Mesenteric fat pad (tissue), 1 donor: ENCODE data around the gene SELENBP1. TPM values are rescaled to one million over a fixed set of nuclear protein-coding genes. Genes with fewer than 3 reads are reported as not detected.
"Not testable (repeated sequence)": the region's sequence is repeated elsewhere in the genome, so short reads cannot be mapped to it uniquely, and the experiment has no call there.

Experiments
- DNase-seq: peaks from one replicate; pipeline ENCODE4 v3.0.0-alpha.2; 2020; ENCODE audit warnings: low spot score
- total RNA-seq: library from RNA; stranded (reverse); fragmentation: NEBNext Ultra II Directional; extraction: Animal tissue kit (Norgen Biotek cat#: 25700); gene quantifications from one replicate; pipeline ENCODE4 v1.2.1, GENCODE V29; 2021
- donor health status: DM: yes; HTN: yes; CAD: no.

SELENBP1 gene
- total RNA-seq, 1 donor from 2014 or later = 63.0 TPM

- DNase-seq = no peak
Observed at GRCh38 chr1:151384584-151384983, 12.1 kb upstream of the SELENBP1 start.

GRCh38 chr1:151377150-151377884, 4.8 kb upstream of the SELENBP1 start:
- DNase-seq = no peak

GRCh38 chr1:151373196-151373595, 691 bp upstream of the SELENBP1 start:
- no peak for DNase-seq

DNA sequence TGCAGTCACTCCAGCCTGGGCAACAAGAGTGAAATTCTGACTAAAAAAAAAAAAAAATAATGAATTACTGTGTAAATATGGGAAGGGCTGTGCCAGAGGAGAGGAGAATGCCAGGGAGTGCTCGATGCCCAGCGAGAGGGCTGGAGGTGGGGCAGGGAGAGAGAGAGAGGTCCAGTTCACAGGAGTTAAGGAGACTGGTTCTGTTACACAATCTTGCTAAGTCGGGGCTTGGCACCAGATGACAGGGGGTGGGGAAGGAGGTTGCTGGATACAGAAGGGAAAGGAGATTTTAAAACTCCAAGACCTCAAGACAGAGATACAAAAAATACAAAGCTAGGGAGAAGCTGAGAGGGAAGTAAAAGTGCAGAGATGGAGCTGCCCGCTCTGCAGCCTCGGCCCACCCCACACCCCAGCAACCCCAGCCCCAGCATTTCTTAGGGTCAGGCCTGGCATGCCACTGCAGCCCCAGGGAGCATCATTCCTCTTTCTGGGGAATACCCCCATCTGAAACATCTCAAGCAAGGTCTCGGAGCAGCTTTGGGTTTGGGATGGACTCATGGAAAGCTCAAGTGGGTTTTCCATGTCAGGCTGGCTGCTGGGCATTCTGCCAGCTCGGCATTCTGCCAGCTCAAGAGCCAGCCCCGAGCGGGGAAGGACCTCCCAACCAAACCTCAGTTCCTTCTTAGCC, 991 bp downstream of the SELENBP1 start:
- no peak for DNase-seq

DNA sequence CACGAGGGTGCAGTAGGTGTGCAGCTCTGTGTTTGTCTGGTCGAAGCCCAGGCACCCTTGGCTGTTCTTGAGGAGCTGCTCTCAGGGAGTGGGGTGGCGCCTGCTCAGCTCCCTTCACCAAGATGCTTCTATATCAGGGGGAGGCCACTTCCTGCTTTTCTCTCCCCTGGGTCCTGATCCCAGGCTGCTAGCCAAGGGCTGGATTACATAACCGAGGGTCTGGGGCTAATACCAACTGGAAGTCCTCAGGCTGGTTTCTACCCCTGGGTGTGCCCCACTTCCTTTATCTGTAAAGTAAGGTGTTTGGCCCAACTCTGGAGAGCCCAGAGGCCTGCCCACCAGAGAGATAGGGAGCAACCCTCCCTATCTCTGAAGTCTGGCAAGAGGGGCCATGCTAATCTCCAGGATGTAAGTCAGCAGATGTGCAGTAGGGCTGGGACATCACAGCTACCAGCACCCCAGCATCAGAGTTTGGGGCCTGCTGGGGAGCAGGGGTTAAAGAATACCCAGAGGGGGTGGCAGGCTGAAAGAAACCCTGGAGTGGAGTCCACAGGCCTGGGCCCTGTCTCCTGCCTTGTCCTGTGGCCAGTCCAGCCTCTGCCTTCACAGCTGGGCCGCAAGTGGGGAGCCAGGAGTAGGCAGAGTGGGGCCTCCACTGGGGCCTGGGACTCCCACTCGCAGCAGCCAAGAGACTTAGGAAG, 2.1 kb downstream of the SELENBP1 start:
- DNase-seq = no peak

DNA sequence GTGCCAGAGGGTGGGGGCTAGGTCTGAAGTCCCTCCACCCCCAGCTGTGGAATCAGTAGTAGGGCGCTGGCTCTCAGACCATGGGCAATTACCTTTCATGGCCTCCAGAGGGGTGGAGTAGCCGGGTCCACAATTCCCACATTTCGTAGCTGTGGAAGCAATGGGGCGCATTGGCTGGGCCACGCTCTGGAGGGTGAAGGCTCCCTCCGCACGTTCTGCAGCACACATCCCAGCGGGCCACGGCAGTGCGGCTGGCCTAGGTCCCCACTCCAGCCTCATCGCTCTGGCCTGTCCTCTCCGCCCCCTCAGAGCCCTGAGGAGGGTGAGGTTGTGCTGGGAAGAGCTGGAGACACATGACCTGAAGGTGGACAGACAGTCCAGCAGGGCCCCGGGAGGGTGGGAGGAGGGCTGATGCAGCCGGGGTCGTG, 2.9 kb downstream of the SELENBP1 start:
- DNase-seq = no peak

- no peak for DNase-seq
Observed at GRCh38 chr1:151369302-151369610, 3.2 kb downstream of the SELENBP1 start.

DNA sequence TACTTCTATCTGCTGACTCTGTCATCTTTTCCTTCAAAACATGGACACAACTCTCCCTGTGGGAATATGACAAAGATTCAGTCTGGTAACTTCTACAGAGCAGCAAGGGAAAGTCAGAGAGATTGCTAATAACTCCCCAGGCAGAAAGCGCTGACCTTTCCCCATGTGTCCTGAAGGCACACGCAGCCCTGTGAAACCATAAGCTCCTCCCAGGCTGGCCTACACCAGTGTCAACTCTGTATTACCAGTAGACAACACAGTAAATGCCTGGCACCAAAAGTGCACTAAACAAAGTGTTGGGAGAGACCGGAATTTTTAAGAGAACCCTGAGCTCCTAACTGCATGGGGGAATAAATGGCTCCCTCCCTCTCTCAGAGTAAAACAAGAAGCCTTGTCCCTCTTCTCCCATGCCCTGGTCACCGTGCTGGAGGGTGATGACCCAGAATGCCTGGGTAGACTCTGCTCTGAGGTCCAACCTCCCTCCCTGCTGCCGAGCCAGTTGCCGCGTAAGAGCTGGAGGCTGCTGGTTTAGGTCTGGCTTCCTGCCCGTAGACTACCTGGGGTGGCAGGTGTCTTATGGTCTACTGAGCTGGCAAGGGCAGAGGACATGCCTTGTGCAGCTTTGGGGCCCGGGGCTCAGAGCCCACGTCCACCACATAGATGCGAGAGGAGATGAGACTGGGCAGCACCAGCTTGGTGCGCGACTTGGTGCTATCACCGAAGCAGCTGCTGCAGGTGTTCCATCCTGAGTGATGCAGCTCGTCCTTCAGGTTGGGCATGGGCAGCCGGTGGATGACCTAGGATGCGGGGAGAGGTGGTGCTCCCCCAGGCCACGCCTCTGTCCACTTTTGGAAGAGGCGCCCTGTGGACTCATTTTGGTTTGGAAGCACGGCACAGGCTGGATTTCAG, 3.9 kb downstream of the SELENBP1 start:
- no peak for DNase-seq

GRCh38 chr1:151367658-151368392, 4.7 kb downstream of the SELENBP1 start:
- DNase-seq = no peak

GRCh38 chr1:151364996-151365395, 7.5 kb downstream of the SELENBP1 start:
- no peak for DNase-seq

DNA sequence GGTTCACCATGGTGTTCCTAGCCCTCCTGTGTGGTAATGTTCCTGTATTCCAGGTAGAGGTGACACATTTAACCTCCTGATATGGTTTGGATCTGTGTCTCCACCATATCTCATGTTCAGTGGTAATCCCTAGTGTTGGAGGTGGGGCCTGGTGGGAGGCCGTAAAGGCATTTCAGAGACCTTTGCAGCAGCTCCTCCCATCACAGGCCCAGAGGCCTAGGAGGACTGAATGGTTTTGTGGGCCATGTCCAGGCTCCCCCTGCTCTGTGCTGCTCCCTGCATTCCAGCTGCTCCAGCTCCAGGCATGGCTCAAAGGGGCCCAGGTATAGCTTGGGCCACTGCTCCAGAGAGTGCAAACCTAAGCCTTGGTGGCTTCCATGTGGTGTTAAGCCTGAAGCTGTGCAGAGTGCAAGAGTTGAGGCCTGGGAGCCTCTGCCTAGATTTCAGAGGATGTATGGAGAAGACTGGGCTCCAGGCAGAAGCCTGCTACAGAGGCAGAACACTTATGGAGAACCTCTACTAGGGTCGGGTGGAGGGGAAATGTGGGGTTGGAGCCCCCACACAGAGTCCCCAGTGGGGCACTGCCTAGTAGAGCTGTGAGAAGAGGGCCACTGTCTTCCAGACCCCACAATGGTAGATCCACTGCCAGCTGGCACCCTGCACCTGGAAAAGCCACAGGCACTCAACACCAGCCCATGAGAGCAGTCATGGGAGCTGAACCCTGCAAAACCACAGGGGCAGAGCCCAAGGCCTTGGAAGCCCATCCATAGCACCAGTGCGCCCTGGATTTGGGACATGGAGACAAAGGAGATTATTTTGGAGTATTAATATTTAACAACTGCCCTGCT, 10.0 kb downstream of the SELENBP1 start:
- DNase-seq = no peak

- no peak for DNase-seq
Observed at GRCh38 chr1:151361883-151362282, 10.6 kb downstream of the SELENBP1 start.

- no peak for DNase-seq
Observed at GRCh38 chr1:151356696-151357095, 15.8 kb downstream of the SELENBP1 start.

GRCh38 chr1:151352021-151352718, 20.3 kb downstream of the SELENBP1 start:
- no peak for DNase-seq

DNA sequence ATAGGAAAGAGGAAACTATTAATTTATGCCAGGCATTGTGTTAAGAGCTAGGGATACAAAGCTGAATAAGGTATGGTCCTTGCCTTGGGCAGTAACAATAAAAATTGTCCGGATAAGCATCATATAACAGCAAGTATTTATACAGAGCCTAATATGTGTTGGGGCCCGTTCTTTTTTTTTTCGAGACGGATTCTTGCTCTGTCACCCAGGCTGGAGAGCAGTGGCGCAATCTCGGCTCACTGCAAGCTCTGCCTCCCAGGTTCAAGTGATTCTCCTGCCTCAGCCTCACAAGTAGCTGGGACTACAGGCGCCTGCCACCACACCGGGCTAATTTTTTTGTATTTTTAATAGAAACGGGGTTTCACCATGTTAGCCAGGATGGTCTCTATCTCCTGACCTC, 22.2 kb downstream of the SELENBP1 start:
- DNase-seq = not testable (repeated sequence)

- DNase-seq = no peak
Observed at GRCh38 chr1:151347523-151348246, 24.8 kb downstream of the SELENBP1 start.

- peak; percentile 96 for DNase-seq
Observed at GRCh38 chr1:151346769-151347522, 25.6 kb downstream of the SELENBP1 start, which contains the start of gene RFX5. TSS of gene RFX5 (minus strand) at chr1:151347252. CDS start at chr1:151346320, 932 bp downstream.
